HEK293T (cell line): ENCODE data around the gene YPEL5.

ENCODE experiments used
- ARNT ChIP-seq: fragments of 450-650 bp; IDR thresholded peaks from 2 replicates; pipeline ENCODE4 v1.6.1; 2017; ENCODE audit warnings: mild to moderate bottlenecking
- FOXA1 ChIP-seq: fragments of 450-650 bp; IDR thresholded peaks from 2 replicates; pipeline ENCODE4 v1.6.1; 2016; ENCODE audit warnings: mild to moderate bottlenecking
- FOXK2 ChIP-seq: fragments of 450-650 bp; IDR thresholded peaks from 2 replicates; pipeline ENCODE4 v1.6.1; 2016; ENCODE audit warnings: mild to moderate bottlenecking
- FOXM1 ChIP-seq: fragments of 450-650 bp; IDR thresholded peaks from 2 replicates; pipeline ENCODE4 v1.6.1; 2017; ENCODE audit warnings: mild to moderate bottlenecking, borderline replicate concordance
- HDGF ChIP-seq: fragments of 450-650 bp; IDR thresholded peaks from 2 replicates; pipeline ENCODE4 v1.6.1; 2017; ENCODE audit warnings: antibody characterized with exemption, borderline replicate concordance
- L3MBTL2 ChIP-seq: fragments of 450-650 bp; conservative IDR thresholded peaks from 2 replicates; pipeline ENCODE4 v1.6.1; 2016; ENCODE audit warnings: mild to moderate bottlenecking
- NFRKB ChIP-seq: fragments of 450-650 bp; IDR thresholded peaks from 2 replicates; pipeline ENCODE4 v1.6.1; 2016; ENCODE audit warnings: mild to moderate bottlenecking, moderate library complexity
- SP1 ChIP-seq: fragments of 450-650 bp; IDR thresholded peaks from 2 replicates; pipeline ENCODE4 v1.6.1; 2017
- TARDBP ChIP-seq: fragments of 450-650 bp; IDR thresholded peaks from 2 replicates; pipeline ENCODE4 v1.6.1; 2016
- ZNF384 ChIP-seq: fragments of 450-650 bp; IDR thresholded peaks from 2 replicates; pipeline ENCODE4 v1.6.1; 2016

- no peak for TF ChIP-seq FOXK2
- no peak for TF ChIP-seq FOXM1
- TF ChIP-seq ZNF384, result no peak
- TF ChIP-seq TARDBP, result no peak
- no peak for TF ChIP-seq SP1
- TF ChIP-seq FOXA1, result no peak
- TF ChIP-seq NFRKB, result no peak
- TF ChIP-seq HDGF, result no peak
- no peak for TF ChIP-seq L3MBTL2
- no peak for TF ChIP-seq ARNT
These were observed 15.3 kb downstream of the YPEL5 start for GRCh38 chr2:30161929-30162706.
